ENCODE results near the gene AP4S1. TPM values are rescaled to one million over a fixed set of nuclear protein-coding genes. Genes with fewer than 3 reads are reported as not detected.

The AP4S1 gene
- total RNA-seq, 1 donor from 2014 or later: 9.2 TPM

DNA sequence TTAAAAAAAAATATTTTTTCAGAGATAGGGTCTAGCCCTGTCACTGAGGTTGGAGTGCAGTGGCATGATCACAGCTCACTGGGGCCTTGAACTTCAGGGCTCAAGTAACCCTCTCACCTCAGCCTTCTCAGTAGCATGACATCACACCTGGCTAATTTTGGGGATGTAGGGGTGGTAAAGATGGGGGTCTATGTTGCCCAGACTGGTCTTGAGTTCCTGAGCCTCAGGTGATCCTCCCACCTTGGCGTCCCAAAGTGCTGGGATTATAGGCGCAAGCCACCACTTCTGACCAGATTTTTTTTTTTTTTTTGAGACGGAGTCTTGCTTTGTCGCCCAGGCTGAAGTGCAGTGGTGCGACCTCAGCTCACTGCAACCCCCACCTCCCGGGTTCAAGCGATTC lies 101.2 kb downstream of the AP4S1 start:
- no peaks in the 10 kb centered on the region for H3K9me3 Mint-ChIP-seq (ENCODE audit: unreplicated experiment)
- no peaks in the 10 kb centered on the region for H3K27me3 Mint-ChIP-seq (ENCODE audit: unreplicated experiment)
- H3K36me3 Mint-ChIP-seq (ENCODE audit: low read depth, unreplicated experiment): peaks cover 25% of the 10 kb centered on the region
- H3K4me1 Mint-ChIP-seq (ENCODE audit: unreplicated experiment): no peaks in the 10 kb centered on the region
- no peak overlapping the region for H3K27ac Mint-ChIP-seq (ENCODE audit: unreplicated experiment)
- TF ChIP-seq, protein P1, sequence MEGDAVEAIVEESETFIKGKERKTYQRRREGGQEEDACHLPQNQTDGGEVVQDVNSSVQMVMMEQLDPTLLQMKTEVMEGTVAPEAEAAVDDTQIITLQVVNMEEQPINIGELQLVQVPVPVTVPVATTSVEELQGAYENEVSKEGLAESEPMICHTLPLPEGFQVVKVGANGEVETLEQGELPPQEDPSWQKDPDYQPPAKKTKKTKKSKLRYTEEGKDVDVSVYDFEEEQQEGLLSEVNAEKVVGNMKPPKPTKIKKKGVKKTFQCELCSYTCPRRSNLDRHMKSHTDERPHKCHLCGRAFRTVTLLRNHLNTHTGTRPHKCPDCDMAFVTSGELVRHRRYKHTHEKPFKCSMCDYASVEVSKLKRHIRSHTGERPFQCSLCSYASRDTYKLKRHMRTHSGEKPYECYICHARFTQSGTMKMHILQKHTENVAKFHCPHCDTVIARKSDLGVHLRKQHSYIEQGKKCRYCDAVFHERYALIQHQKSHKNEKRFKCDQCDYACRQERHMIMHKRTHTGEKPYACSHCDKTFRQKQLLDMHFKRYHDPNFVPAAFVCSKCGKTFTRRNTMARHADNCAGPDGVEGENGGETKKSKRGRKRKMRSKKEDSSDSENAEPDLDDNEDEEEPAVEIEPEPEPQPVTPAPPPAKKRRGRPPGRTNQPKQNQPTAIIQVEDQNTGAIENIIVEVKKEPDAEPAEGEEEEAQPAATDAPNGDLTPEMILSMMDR (IDR thresholded peaks at IDR 0.05; ENCODE audit: unreplicated experiment): no peak
- no peak overlapping the region for H3K4me3 Mint-ChIP-seq (ENCODE audit: unreplicated experiment)
- DNase-seq (ENCODE audit: low spot score): no peak

DNA sequence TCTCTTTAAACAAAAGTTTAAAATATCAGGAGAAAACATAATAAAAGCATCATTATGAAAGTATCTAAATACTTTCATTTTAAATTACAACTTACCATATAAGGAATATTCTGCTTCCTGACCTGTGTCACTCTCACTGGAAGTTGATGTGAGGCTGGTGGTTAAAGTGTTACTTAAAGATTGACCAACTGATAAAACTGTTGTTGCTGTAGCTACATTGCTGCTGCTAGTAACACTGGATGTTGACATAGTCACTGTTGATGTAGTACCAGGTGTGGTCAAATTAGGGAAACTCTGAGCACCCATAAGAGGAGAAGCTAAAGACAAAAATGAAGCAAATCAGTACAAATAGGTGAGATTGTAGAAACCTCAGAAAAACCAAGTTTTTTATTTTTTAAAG lies 102.2 kb downstream of the AP4S1 start:
- peaks cover 23% of the 10 kb centered on the region for H3K36me3 Mint-ChIP-seq (ENCODE audit: low read depth, unreplicated experiment)
- peak overlapping the region; percentile 20 for H3K27ac Mint-ChIP-seq (ENCODE audit: unreplicated experiment)
- H3K27me3 Mint-ChIP-seq (ENCODE audit: unreplicated experiment): no peaks in the 10 kb centered on the region
- DNase-seq (ENCODE audit: low spot score): no peak
- H3K4me3 Mint-ChIP-seq (ENCODE audit: unreplicated experiment): peak overlapping the region; percentile 77
- H3K4me1 Mint-ChIP-seq (ENCODE audit: unreplicated experiment): no peaks in the 10 kb centered on the region
- TF ChIP-seq, protein P1 (IDR thresholded peaks at IDR 0.05; ENCODE audit: unreplicated experiment): no peak
- H3K9me3 Mint-ChIP-seq (ENCODE audit: unreplicated experiment): no peaks in the 10 kb centered on the region

DNA sequence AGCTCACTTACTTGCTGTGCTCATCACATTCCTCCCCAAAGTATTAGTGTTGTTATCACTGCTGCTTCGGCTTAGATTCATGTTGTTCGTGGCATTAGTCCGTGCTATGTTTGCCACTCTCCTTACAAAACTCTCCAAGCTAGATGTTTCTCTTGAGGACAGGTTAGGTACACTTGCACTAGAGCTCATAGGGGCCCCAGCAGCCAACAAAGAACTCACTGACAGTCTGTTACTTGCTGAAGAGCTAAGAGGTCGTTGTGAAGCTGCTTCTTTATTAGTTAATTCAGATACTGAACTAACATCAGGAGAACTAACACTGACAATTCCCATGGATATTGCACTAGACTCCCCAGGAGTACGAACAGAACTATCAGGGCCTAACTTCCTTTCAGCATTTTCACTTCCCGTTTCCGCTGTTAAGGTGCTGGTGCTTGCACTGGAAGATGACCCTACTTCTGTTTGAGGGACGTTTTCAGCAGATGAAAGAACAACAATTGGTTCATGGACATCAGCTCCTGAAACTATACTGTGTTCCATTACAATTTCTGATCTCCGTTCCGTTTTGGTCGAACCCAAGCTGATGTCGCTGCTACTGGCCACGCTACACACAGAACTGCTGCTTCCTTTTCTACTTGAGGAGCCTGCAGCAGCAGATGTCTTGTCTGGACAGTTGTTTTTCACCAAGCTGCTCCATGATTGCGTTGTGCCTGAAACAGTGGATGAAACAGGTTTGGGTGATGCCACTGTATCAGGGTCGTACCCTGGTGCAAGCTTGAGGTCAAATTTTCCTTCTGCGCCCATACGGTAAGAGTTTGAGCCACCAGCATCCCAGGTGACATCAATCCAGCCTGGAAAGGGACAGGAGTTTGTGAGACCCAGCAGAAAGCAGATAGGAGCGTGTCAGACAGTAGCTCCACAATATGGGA lies 103.4 kb downstream of the AP4S1 start:
- H3K9me3 Mint-ChIP-seq (ENCODE audit: unreplicated experiment): no peaks in the 10 kb centered on the region
- H3K36me3 Mint-ChIP-seq (ENCODE audit: low read depth, unreplicated experiment): peaks cover 19% of the 10 kb centered on the region
- TF ChIP-seq, protein P1 (IDR thresholded peaks at IDR 0.05; ENCODE audit: unreplicated experiment): no peak
- H3K4me1 Mint-ChIP-seq (ENCODE audit: unreplicated experiment): no peaks in the 10 kb centered on the region
- H3K4me3 Mint-ChIP-seq (ENCODE audit: unreplicated experiment): no peak overlapping the region
- DNase-seq (ENCODE audit: low spot score): no peak
- H3K27ac Mint-ChIP-seq (ENCODE audit: unreplicated experiment): peak overlapping the region; percentile 58
- H3K27me3 Mint-ChIP-seq (ENCODE audit: unreplicated experiment): no peaks in the 10 kb centered on the region

DNA sequence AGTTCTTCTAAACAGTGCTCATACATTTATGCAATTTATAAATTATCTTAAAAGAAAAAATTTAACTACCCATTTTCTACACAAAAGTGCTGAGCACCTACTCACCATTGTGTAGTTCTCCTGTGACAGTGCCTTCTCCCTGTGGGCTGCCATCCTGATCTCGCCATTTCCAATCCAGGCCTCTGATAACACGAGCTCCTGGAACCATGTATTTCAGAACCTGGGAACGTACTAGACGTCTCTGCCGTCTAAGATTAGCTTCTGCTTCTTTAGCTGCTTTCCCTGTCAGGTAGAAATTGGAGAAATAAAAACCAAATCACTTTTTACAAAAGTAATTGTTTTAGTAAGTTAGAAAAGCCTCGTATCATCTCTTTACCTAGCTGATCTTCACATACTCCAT lies 107.7 kb downstream of the AP4S1 start:
- no peak overlapping the region for H3K27ac Mint-ChIP-seq (ENCODE audit: unreplicated experiment)
- H3K4me1 Mint-ChIP-seq (ENCODE audit: unreplicated experiment): no peaks in the 10 kb centered on the region
- TF ChIP-seq, protein P1 (IDR thresholded peaks at IDR 0.05; ENCODE audit: unreplicated experiment): no peak
- H3K4me3 Mint-ChIP-seq (ENCODE audit: unreplicated experiment): no peak overlapping the region
- no peak for DNase-seq (ENCODE audit: low spot score)
- H3K27me3 Mint-ChIP-seq (ENCODE audit: unreplicated experiment): no peaks in the 10 kb centered on the region
- H3K9me3 Mint-ChIP-seq (ENCODE audit: unreplicated experiment): no peaks in the 10 kb centered on the region
- H3K36me3 Mint-ChIP-seq (ENCODE audit: low read depth, unreplicated experiment): peaks cover 16% of the 10 kb centered on the region

GRCh38 chr14:31137214-31137889 lies 111.9 kb downstream of the AP4S1 start:
- DNase-seq (ENCODE audit: low spot score): no peak
- Mint-ChIP-seq H3K27ac (ENCODE audit: unreplicated experiment) (no peak overlapping the region), H3K27me3 (ENCODE audit: unreplicated experiment) (no peaks in the 10 kb centered on the region), H3K9me3 (ENCODE audit: unreplicated experiment) (no peaks in the 10 kb centered on the region), H3K4me3 (ENCODE audit: unreplicated experiment) (no peak overlapping the region), H3K36me3 (ENCODE audit: low read depth, unreplicated experiment) (peaks cover 15% of the 10 kb centered on the region), H3K4me1 (ENCODE audit: unreplicated experiment) (no peaks in the 10 kb centered on the region)
- TF ChIP-seq, protein P1 (IDR thresholded peaks at IDR 0.05; ENCODE audit: unreplicated experiment): no peak

Measured in endothelial cell (in vitro differentiated cells).